Astrocyte of the cerebellum (primary cell): ENCODE results near the gene KDM4B.

Experiments used
- DNase-seq: peaks from one replicate; pipeline ENCODE4 v3.0.0-alpha.2; 2011; ENCODE audit warnings: low read depth
- H3K4me3 ChIP-seq: 2 replicates; pipeline ENCODE4 v1.5.1; 2011; ENCODE audit warnings: mild to moderate bottlenecking, low read depth, low read length, moderate library complexity
- CTCF ChIP-seq: IDR thresholded peaks from 2 replicates; pipeline ENCODE4 v1.5.1; 2012; ENCODE audit warnings: low read length, low read depth, moderate library complexity, mild to moderate bottlenecking; ENCODE audit errors: missing control alignments
- in situ Hi-C: cut with HindIII; loops from 2 replicates; pipeline ENCODE4 v1.10.0; 2017; ENCODE audit warnings: low sequenced_read_pairs

The KDM4B gene

GRCh38 chr19:5112681-5113575 is 144.0 kb downstream of the KDM4B start:
- TF ChIP-seq CTCF = no peak

GRCh38 chr19:5113633-5114586 is 145.0 kb downstream of the KDM4B start:
- in situ Hi-C loops = no loop called here
- DNase-seq = no peak
- no peak overlapping the region for H3K4me3 ChIP-seq
- no peak for TF ChIP-seq CTCF

More at GRCh38 chr19:5112681-5113575, 144.0 kb downstream of the KDM4B start:
- H3K4me3 ChIP-seq = no peak overlapping the region
- in situ Hi-C loops = no loop called here
- peak; percentile 42 for DNase-seq

GRCh38 chr19:5114727-5115126 is 145.8 kb downstream of the KDM4B start:
- DNase-seq = no peak
- in situ Hi-C loops = loop anchor here (5.0 kb wide), 1 partner anchor 143 kb away; no protein-coding TSS in a partner anchor
- no peak overlapping the region for H3K4me3 ChIP-seq
- TF ChIP-seq CTCF = no peak

- TF ChIP-seq CTCF = no peak
- DNase-seq = no peak
- in situ Hi-C loops = loop anchor here (5.0 kb wide), 1 partner anchor 142 kb away; no protein-coding TSS in a partner anchor
- H3K4me3 ChIP-seq = no peak overlapping the region
Measured at GRCh38 chr19:5115351-5115750, 146.4 kb downstream of the KDM4B start.

- peak; percentile 48 for DNase-seq
Measured at GRCh38 chr19:5115771-5116202, 146.9 kb downstream of the KDM4B start.

More at GRCh38 chr19:5115771-5116202, 146.9 kb downstream of the KDM4B start:
- no peak overlapping the region for H3K4me3 ChIP-seq
- TF ChIP-seq CTCF = no peak
- in situ Hi-C loops = loop anchor here (5.0 kb wide), 1 partner anchor 142 kb away; no protein-coding TSS in a partner anchor
